ACC112 (cell line): Measurements from ENCODE around the gene LARP4.
"Not testable (repeated sequence)": the region's sequence is repeated elsewhere in the genome, so short reads cannot be mapped to it uniquely, and the experiment has no call there.

Experiments
- H2AFZ ChIP-seq: fragments of 200-600 bp; sonication (generic); one replicate; pipeline ENCODE4 v1.6.0; 2017; ENCODE audit warnings: antibody characterized with exemption, low read length; ENCODE audit not compliant: unreplicated experiment
- H3K27ac ChIP-seq: fragments of 200-600 bp; sonication (generic); 2 replicates; pipeline ENCODE4 v1.5.1; 2014; ENCODE audit warnings: low read depth, mild to moderate bottlenecking, antibody characterized with exemption, low read length, moderate library complexity
- H3K27me3 ChIP-seq: fragments of 200-600 bp; sonication (generic); 2 replicates; pipeline ENCODE4 v1.6.1; 2014; ENCODE audit warnings: mild to moderate bottlenecking, antibody characterized with exemption, low read length, moderate library complexity, mixed read lengths; ENCODE audit not compliant: insufficient read depth
- H3K36me3 ChIP-seq: fragments of 200-600 bp; sonication (generic); 2 replicates; pipeline ENCODE4 v1.6.1; 2016; ENCODE audit warnings: mild to moderate bottlenecking, antibody characterized with exemption, low read length, moderate library complexity, mixed read lengths; ENCODE audit not compliant: insufficient read depth
- H3K4me1 ChIP-seq: fragments of 200-600 bp; sonication (generic); one replicate; pipeline ENCODE4 v1.6.1; 2016; ENCODE audit warnings: low read length, mixed read lengths; ENCODE audit not compliant: insufficient read depth, unreplicated experiment, control insufficient read depth
- H3K4me3 ChIP-seq: fragments of 200-600 bp; sonication (generic); 2 replicates; pipeline ENCODE4 v1.5.1; 2014; ENCODE audit warnings: mild to moderate bottlenecking, low read depth, low read length
- H3K79me2 ChIP-seq: fragments of 200-600 bp; sonication (generic); one replicate; pipeline ENCODE4 v1.6.0; 2016; ENCODE audit warnings: low read length; ENCODE audit not compliant: control insufficient read depth, unreplicated experiment, insufficient read depth

Gene LARP4

DNA sequence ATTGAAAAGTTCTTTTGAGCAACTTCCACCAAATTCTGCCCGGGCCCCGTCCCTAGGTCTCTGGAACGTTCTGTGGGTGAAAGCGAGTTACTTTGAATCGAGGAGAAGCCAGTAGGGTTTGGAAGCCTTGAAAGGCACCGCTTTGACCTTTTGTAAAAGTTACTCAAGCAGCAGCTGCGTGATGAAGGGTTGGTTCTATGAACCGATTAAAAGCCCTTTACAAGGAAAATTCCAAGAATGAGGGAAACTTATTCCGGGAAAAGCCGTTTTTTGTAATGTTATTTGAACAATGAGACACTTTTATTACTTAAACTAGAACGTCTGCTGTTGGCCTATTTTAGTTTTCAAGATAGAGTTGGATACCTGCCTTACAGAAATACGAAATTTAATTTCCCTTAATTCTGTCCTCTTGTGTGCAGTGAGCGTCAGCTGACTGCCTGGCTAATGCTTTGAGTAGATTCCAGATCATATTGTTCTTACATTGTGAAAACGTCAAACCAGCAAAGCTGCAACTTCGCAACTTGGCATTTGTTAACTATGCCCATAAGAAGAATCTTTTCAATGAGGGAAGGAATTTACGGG, 906 bp downstream of the LARP4 start:
- Histone ChIP-seq H3K27me3 (no peaks in the 10 kb centered on the region), H3K4me1 (peaks cover 24% of the 10 kb centered on the region), H3K4me3 (peak overlapping the region; percentile 96), H3K36me3 (no peaks in the 10 kb centered on the region), H3K27ac (peak overlapping the region; percentile 79), H2AFZ (peak overlapping the region; percentile 36), H3K79me2 (peaks cover 58% of the 10 kb centered on the region)

DNA sequence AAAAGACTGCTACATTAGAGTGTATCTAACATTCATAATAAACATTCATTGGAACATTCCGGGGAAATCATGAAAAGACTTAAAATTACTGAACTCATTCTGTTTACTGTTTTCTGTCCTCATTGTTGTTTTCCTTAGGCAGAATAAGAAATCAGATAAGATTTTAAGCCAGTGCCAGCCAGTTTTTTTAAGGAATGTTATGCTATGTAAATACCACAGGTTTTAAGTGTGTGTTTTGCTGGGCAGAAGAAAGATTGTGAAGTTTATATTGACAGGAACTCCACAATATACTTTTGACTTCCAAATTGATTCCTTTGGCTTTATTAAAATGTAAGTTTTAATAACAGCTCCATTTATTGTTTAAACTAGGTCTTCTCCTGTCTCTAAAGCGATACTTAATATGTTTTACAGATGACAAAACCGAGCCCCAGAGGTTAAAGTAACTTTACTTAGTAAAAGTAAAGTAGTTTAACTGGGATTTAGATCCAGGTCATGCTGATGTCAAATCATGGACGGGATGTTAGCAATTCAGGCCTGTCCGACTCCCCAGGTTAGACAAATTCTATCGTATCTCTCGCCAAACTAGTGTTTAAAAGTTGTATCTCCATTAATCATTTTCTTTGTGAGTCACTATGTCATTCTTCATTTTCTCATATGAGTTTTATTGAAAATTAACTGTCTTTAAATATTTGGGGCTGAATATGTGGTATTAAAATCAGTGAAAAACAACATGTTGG, 1.7 kb downstream of the LARP4 start:
- H3K4me3 ChIP-seq: peak overlapping the region; percentile 96
- H2AFZ ChIP-seq: no peak overlapping the region

DNA sequence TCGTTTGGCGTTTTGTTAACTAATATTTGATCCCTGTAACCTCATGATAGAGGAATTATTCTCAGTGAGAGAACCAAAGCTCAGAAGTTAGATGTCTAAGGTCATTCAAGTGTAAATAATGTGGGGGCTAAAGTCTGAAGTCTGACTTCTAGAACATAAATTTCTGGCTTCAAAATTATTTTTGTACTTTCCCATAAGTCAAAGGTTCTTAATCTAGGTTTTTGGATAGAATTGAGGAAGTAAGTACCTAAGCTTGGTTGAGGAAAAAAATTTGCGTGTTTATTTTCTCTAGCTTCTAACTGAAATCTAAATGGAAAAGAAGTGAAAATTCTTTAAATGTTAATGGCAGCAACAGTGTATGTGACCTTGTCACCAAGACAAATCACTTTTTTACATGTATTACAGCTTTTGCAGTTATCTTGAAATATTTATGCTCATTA, 2.3 kb downstream of the LARP4 start:
- H3K27ac ChIP-seq: peak overlapping the region; percentile 79
- H3K27me3 ChIP-seq: no peaks in the 10 kb centered on the region
- H3K4me3 ChIP-seq: peak overlapping the region; percentile 96
- peaks cover 22% of the 10 kb centered on the region for H3K4me1 ChIP-seq
- H2AFZ ChIP-seq: no peak overlapping the region
- no peaks in the 10 kb centered on the region for H3K36me3 ChIP-seq
- H3K79me2 ChIP-seq: peaks cover 72% of the 10 kb centered on the region

More for the DNA sequence above, 1.7 kb downstream of the LARP4 start:
- H3K4me1 ChIP-seq: peaks cover 22% of the 10 kb centered on the region
- peaks cover 66% of the 10 kb centered on the region for H3K79me2 ChIP-seq
- H3K27ac ChIP-seq: peak overlapping the region; percentile 79
- no peaks in the 10 kb centered on the region for H3K36me3 ChIP-seq
- H3K27me3 ChIP-seq: no peaks in the 10 kb centered on the region

DNA sequence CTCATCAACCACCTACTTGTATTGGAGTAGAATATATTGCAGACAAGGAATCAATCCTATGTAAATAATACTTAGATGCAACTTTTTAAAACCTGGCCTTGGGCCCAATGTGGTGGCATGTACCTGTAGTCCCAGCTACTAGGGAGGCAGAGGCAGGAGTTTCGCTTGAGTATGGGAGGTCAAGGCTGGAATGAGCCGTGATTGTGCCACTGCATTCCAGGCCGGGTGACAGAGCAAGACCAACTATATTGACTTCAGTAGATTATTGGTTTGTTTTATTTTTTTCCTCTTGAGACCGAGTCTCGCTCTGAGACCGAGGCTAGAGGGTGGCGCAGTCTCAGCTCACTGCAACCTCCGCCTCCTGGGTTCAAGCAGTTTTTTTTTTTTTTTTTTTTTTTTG, 3.6 kb downstream of the LARP4 start:
- Histone ChIP-seq H3K36me3 (no peaks in the 10 kb centered on the region), H3K79me2 (peaks cover 84% of the 10 kb centered on the region), H3K27me3 (no peaks in the 10 kb centered on the region), H2AFZ (no peak overlapping the region), H3K4me3 (no peak overlapping the region; the same call in 1 of the 2 replicates), H3K4me1 (peaks cover 22% of the 10 kb centered on the region), H3K27ac (no peak overlapping the region)

DNA sequence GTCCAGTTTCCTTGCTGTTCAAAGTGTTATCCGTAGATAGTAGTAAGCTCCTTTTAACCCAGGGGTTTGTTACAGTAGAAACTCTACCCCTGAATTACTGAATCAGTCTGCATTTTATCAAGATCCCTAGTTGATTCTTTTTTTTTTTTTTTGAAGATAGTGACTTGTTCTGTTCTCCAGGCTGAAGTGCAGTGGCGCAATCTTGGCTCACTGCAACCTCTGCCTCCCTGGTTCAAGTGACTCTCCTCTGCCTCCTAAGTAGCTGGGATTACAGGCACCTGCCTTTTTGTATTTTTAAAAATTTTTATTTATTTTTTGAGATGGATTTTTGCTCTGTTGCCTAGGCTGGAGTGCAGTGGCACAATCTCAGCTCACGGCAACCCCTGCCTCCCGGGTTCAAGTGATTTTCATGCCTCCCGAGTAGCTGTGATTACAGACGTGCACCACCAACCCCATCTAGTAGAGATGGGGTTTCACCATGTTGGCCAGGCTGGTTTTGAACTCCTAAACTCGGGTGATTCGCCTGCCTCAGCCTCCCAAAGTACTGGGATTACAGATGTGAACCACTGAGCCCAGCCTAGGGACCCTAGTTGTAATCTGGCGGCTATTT, 10.5 kb downstream of the LARP4 start:
- no peaks in the 10 kb centered on the region for H3K27me3 ChIP-seq
- no peak overlapping the region for H3K4me3 ChIP-seq
- no peaks in the 10 kb centered on the region for H3K36me3 ChIP-seq
- no peak overlapping the region for H2AFZ ChIP-seq
- peaks cover 93% of the 10 kb centered on the region for H3K79me2 ChIP-seq
- no peak overlapping the region for H3K27ac ChIP-seq
- H3K4me1 ChIP-seq: no peaks in the 10 kb centered on the region

DNA sequence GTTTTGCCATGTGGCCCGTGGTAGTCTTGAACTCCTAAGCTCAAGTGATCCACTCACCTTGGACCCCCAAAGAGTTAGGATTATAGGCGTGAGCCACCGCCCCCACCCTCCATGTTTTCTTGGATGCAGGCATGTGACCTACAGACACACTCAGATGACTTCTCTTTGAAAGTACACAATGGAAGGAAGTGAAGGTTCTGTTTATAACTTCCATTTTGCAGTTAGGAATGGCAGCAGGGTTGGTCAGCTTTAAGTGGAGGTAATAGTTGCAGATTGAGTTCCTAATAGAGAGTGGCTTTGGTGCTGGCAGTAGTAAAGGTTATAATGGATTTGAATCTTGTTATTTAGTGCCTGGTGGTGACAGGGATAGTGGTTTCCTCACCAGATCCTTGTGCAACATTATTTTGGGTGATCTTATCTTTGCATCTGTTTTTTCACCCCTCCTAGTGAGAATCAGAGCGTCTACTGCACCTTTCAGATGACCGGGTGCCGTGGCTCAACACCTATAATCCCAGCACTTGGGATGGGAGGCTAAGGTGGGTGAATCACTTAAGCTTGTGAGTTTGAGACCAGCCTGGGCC, 15.3 kb downstream of the LARP4 start:
- Histone ChIP-seq H3K79me2 (peaks cover 96% of the 10 kb centered on the region), H3K27ac (no peak overlapping the region), H3K36me3 (0 out of 2 replicates have a peak, but pooled peaks cover 6% of the 10 kb centered on the region)

DNA sequence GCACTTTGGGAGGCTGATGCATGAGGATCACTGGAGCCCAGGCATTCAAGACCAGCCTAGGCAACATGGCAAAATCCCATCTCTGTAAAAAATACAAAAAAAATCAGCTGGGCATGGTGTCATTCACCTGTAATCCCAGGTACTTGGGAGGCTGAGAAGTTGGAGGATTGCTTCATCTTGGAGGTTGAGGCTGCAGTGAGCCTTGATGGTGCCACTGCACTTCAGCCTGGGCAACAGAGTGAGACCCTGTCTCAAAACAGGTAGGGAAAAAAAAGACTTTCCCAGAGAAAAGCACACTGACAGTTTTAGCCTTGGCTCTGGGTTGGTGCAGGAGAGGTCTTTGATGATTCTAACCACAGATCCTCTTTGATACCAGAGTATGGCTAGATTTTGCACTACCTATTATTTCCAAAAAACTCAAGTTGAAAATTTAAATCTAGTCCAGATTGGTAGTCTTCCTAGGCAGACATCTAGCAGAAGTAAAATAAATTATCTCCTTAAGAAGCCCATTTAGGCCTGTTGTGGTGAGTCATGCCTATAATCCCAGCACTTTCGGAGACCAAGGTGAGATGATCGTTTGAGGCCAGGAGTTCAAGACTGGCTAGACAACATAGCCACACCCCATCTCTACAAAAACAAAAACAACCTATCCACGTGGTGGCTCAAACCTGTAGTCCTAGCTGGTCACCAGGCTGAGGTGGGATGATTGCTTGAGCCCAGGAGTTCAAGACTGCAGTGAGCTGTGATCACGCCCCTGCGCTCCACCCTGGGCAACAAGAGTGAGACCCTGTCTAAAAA, 18.6 kb downstream of the LARP4 start:
- peaks cover 90% of the 10 kb centered on the region for H3K79me2 ChIP-seq
- no peak overlapping the region for H3K4me3 ChIP-seq
- H3K27ac ChIP-seq: no peak overlapping the region
- no peaks in the 10 kb centered on the region for H3K4me1 ChIP-seq
- no peak overlapping the region for H2AFZ ChIP-seq
- 0 out of 2 replicates have a peak, but pooled peaks cover 6% of the 10 kb centered on the region for H3K36me3 ChIP-seq
- H3K27me3 ChIP-seq: no peaks in the 10 kb centered on the region

More for the DNA sequence above, 15.3 kb downstream of the LARP4 start:
- Histone ChIP-seq H2AFZ (no peak overlapping the region), H3K4me3 (no peak overlapping the region), H3K4me1 (no peaks in the 10 kb centered on the region), H3K27me3 (no peaks in the 10 kb centered on the region)

DNA sequence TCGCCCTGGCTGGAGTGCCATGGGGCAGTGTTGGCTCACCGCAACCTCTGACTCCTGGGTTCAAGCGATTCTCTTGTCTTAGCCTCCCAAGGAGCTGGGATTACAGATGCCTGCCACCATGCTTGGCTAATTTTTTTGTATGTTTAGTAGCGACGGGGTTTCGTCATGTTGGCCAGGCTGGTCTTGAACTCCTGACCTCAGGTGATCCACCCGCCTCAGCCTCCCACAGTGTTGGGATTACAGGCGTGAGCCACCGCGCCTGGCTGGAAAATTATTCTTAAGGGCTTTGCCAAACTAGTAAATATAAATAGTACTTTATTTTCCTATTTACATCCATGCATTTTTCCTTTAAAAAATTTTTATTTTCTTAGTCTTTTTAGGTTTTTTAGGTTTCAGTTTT, 22.2 kb downstream of the LARP4 start:
- H3K4me1 ChIP-seq: peaks cover 14% of the 10 kb centered on the region
- H2AFZ ChIP-seq, H3K27ac ChIP-seq, H3K4me3 ChIP-seq, H3K36me3 ChIP-seq, H3K27me3 ChIP-seq: not testable (repeated sequence)
- H3K79me2 ChIP-seq: peaks cover 83% of the 10 kb centered on the region

DNA sequence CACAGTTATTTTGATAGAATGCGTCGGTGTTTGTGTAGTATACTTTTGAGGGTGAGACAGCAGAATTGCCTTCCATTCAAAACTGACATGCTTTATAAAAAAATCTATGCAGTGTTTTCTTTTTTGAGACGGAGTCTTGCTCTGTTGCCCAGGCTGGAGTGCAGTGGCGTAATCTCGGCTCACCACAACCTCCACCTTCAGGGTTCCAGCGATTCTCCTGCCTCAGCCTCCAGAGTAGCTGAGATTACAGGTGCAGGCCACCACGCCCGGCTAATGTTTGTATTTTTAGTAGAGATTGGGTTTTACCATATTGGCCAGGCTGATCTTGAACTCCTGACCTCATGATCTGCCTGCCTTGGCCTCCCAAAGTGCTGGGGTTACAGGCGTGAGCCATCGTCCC, 22.7 kb downstream of the LARP4 start:
- H3K79me2 ChIP-seq: peaks cover 78% of the 10 kb centered on the region
- H2AFZ ChIP-seq, H3K27me3 ChIP-seq, H3K4me3 ChIP-seq, H3K36me3 ChIP-seq, H3K27ac ChIP-seq: not testable (repeated sequence)
- H3K4me1 ChIP-seq: peaks cover 14% of the 10 kb centered on the region

DNA sequence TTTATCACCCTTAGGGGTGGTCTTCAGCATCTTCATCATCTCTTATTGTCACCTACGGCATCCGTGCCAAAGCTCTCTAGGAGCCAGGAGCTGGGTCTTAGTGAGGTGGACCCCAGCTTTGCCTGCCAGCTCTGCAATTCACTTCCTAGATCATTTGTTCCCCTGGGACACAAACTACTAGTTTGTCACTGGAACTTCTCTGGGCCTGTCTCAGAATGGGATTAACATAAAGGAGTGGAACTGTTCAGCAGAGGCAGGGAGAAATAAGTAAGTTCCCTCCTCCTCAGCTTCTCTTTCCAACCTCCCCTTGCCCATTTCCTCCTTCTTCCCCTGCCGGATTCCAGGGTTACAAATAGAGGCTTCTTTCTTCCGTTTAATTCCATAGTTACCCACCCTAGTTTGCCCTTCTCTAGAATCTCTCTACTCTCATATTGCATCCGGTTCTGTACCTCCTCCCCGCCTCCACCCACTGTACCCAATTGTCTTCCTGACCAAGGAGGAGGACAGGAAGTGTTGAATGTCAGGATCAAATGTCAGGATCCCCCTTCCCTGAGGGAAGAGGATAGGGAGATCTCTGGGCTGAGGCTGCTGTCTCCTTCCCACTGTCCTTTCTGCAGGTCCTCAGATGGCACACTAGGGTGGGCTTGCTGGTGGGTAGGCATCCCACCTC, 25.0 kb downstream of the LARP4 start:
- Histone ChIP-seq H2AFZ (no peak overlapping the region), H3K27ac (no peak overlapping the region), H3K79me2 (peaks cover 55% of the 10 kb centered on the region), H3K4me3 (no peak overlapping the region), H3K27me3 (no peaks in the 10 kb centered on the region), H3K36me3 (peaks cover 11% of the 10 kb centered on the region; the same call in 1 of the 2 replicates), H3K4me1 (peaks cover 14% of the 10 kb centered on the region)
